HUES64 (cell line): Measurements from ENCODE around the gene MRRF.

Experiments used
- H3K27ac ChIP-seq: 2 replicates; pipeline ENCODE4 v1.7.0; 2013; ENCODE audit warnings: low read depth, low read length, inconsistent platforms
- H3K27me3 ChIP-seq: 2 replicates; pipeline ENCODE4 v1.6.1; 2013; ENCODE audit warnings: mild to moderate bottlenecking, low read length; ENCODE audit not compliant: insufficient read depth
- H3K36me3 ChIP-seq: 2 replicates; pipeline ENCODE4 v1.6.1; 2013; ENCODE audit warnings: mild to moderate bottlenecking, low read length; ENCODE audit not compliant: insufficient read depth
- H3K4me1 ChIP-seq: 2 replicates; pipeline ENCODE4 v1.6.1; 2013; ENCODE audit warnings: mild to moderate bottlenecking, low read length, moderate library complexity; ENCODE audit not compliant: insufficient read depth
- H3K4me3 ChIP-seq: 2 replicates; pipeline ENCODE4 v1.5.1; 2013; ENCODE audit warnings: mild to moderate bottlenecking, low read length, moderate library complexity
- H3K9ac ChIP-seq: 2 replicates; pipeline ENCODE4 v1.6.1; 2013; ENCODE audit warnings: mild to moderate bottlenecking, low read depth, low read length
- H3K9me3 ChIP-seq: 2 replicates; pipeline ENCODE4 v1.6.1; 2013; ENCODE audit warnings: low read depth, low read length; ENCODE audit not compliant: insufficient read depth
- WGBS: fragments of 150-250, 120-280 bp; methylation state at CpG from one replicate; pipeline ENCODE4 v1.1.7; 2013; ENCODE audit warnings: missing lambda C conversion rate; 5-methylcytosine and 5-hydroxymethylcytosine counted together

The MRRF gene

GRCh38 chr9:122221183-122221811 is 43.4 kb upstream of the MRRF start:
- peaks cover 100% of the 10 kb centered on the region for H3K27me3 ChIP-seq

GRCh38 chr9:122222791-122223190 is 41.9 kb upstream of the MRRF start:
- no peak overlapping the region for H3K27ac ChIP-seq
- H3K36me3 ChIP-seq: no peaks in the 10 kb centered on the region
- WGBS: 27% methylated on average over 5 of the region's 5 CpGs
- H3K9me3 ChIP-seq: no peaks in the 10 kb centered on the region
- no peak overlapping the region for H3K9ac ChIP-seq
- H3K4me3 ChIP-seq: no peak overlapping the region
- H3K27me3 ChIP-seq: peaks cover 100% of the 10 kb centered on the region
- H3K4me1 ChIP-seq: peaks cover 31% of the 10 kb centered on the region

More at GRCh38 chr9:122221183-122221811, 43.4 kb upstream of the MRRF start:
- WGBS: 3% methylated on average over 27 of the region's 27 CpGs
- H3K9me3 ChIP-seq: no peaks in the 10 kb centered on the region
- H3K36me3 ChIP-seq: no peaks in the 10 kb centered on the region
- H3K27ac ChIP-seq: no peak overlapping the region
- peak overlapping the region; percentile 46 for H3K4me3 ChIP-seq
- peaks cover 19% of the 10 kb centered on the region; the same call in 1 of the 2 replicates for H3K4me1 ChIP-seq
- H3K9ac ChIP-seq: no peak overlapping the region

GRCh38 chr9:122223435-122223834 is 41.2 kb upstream of the MRRF start:
- Histone ChIP-seq H3K36me3 (no peaks in the 10 kb centered on the region), H3K9ac (no peak overlapping the region), H3K4me3 (no peak overlapping the region), H3K27ac (no peak overlapping the region), H3K4me1 (peaks cover 31% of the 10 kb centered on the region), H3K27me3 (peaks cover 100% of the 10 kb centered on the region), H3K9me3 (no peaks in the 10 kb centered on the region)
- 92% methylated on average over 5 of the region's 5 CpGs for WGBS

- WGBS: 94% methylated on average over 51 of the region's 51 CpGs
Observed at GRCh38 chr9:122225312-122226141, 39.2 kb upstream of the MRRF start.

GRCh38 chr9:122226142-122226757 is 38.4 kb upstream of the MRRF start:
- Histone ChIP-seq H3K27ac (no peak overlapping the region), H3K9ac (no peak overlapping the region), H3K36me3 (no peaks in the 10 kb centered on the region), H3K4me1 (peaks cover 20% of the 10 kb centered on the region), H3K27me3 (peaks cover 100% of the 10 kb centered on the region), H3K4me3 (peak overlapping the region; percentile 20), H3K9me3 (no peaks in the 10 kb centered on the region)
- 69% methylated on average over 51 of the region's 51 CpGs for WGBS

More at GRCh38 chr9:122225312-122226141, 39.2 kb upstream of the MRRF start:
- Histone ChIP-seq H3K27ac (no peak overlapping the region), H3K4me1 (peaks cover 24% of the 10 kb centered on the region), H3K9ac (no peak overlapping the region), H3K9me3 (no peaks in the 10 kb centered on the region), H3K4me3 (no peak overlapping the region), H3K36me3 (no peaks in the 10 kb centered on the region), H3K27me3 (peaks cover 100% of the 10 kb centered on the region)

GRCh38 chr9:122226758-122227574 is 37.7 kb upstream of the MRRF start:
- Histone ChIP-seq H3K9ac (no peak overlapping the region), H3K4me3 (peak overlapping the region; percentile 20), H3K27ac (no peak overlapping the region), H3K4me1 (peaks cover 16% of the 10 kb centered on the region), H3K27me3 (peaks cover 100% of the 10 kb centered on the region), H3K36me3 (no peaks in the 10 kb centered on the region), H3K9me3 (no peaks in the 10 kb centered on the region)
- 4% methylated on average over 59 of the region's 59 CpGs for WGBS

GRCh38 chr9:122227575-122227900 is 37.1 kb upstream of the MRRF start:
- Histone ChIP-seq H3K27me3 (peaks cover 99% of the 10 kb centered on the region), H3K27ac (no peak overlapping the region), H3K4me3 (peak overlapping the region; percentile 15; the same call in 1 of the 2 replicates), H3K9me3 (no peaks in the 10 kb centered on the region), H3K4me1 (peaks cover 16% of the 10 kb centered on the region), H3K9ac (no peak overlapping the region), H3K36me3 (no peaks in the 10 kb centered on the region)
- WGBS: 0% methylated on average over 7 of the region's 10 CpGs

GRCh38 chr9:122228191-122228567 is 36.5 kb upstream of the MRRF start:
- Histone ChIP-seq H3K4me3 (peak overlapping the region; percentile 45), H3K9me3 (no peaks in the 10 kb centered on the region), H3K4me1 (peaks cover 22% of the 10 kb centered on the region), H3K36me3 (no peaks in the 10 kb centered on the region), H3K9ac (no peak overlapping the region), H3K27ac (no peak overlapping the region), H3K27me3 (peaks cover 99% of the 10 kb centered on the region)
- WGBS: under 1% methylated on average over 38 of the region's 38 CpGs

GRCh38 chr9:122228568-122229484 is 35.9 kb upstream of the MRRF start, which contains the start of gene LHX6:
TSS of gene LHX6 (minus strand) at chr9:122228957. CDS start at chr9:122228740, 217 bp downstream.
- Histone ChIP-seq H3K9me3 (no peaks in the 10 kb centered on the region), H3K9ac (no peak within 1 kb of the TSS), H3K36me3 (no peaks in the 10 kb centered on the region), H3K27ac (no peak within 1 kb of the TSS), H3K4me3 (peak within 1 kb of the TSS; percentile 45), H3K4me1 (peaks cover 22% of the 10 kb centered on the region), H3K27me3 (peaks cover 99% of the 10 kb centered on the region)
- 4% methylated on average over 70 of the region's 70 CpGs for WGBS

GRCh38 chr9:122229485-122229837 is 35.2 kb upstream of the MRRF start:
- no peak overlapping the region for H3K9ac ChIP-seq
- H3K9me3 ChIP-seq: no peaks in the 10 kb centered on the region
- peaks cover 22% of the 10 kb centered on the region for H3K4me1 ChIP-seq
- no peaks in the 10 kb centered on the region for H3K36me3 ChIP-seq
- H3K27me3 ChIP-seq: peaks cover 98% of the 10 kb centered on the region
- 60% methylated on average over 4 of the region's 4 CpGs for WGBS
- no peak overlapping the region for H3K4me3 ChIP-seq
- no peak overlapping the region for H3K27ac ChIP-seq
